Brain pericyte (primary cell): ENCODE data around the gene SHOX.

Source experiments
- DNase-seq: peaks from one replicate; pipeline ENCODE4 v3.0.0-alpha.2; 2012; ENCODE audit warnings: low read depth, low spot score

Gene SHOX

GRCh38 chrX:666762-667720, 36.5 kb downstream of the SHOX start:
- no peak for DNase-seq

- no peak for DNase-seq
These were observed 40.1 kb downstream of the SHOX start for GRCh38 chrX:670645-671044.

GRCh38 chrX:672931-673330, 42.3 kb downstream of the SHOX start:
- DNase-seq, result no peak

- DNase-seq, result no peak
These were observed 44.8 kb downstream of the SHOX start for GRCh38 chrX:675279-675954.

- DNase-seq, result no peak
These were observed 45.3 kb downstream of the SHOX start for GRCh38 chrX:675955-676295.

- no peak for DNase-seq
These were observed 46.8 kb downstream of the SHOX start for GRCh38 chrX:677376-677775.

DNA sequence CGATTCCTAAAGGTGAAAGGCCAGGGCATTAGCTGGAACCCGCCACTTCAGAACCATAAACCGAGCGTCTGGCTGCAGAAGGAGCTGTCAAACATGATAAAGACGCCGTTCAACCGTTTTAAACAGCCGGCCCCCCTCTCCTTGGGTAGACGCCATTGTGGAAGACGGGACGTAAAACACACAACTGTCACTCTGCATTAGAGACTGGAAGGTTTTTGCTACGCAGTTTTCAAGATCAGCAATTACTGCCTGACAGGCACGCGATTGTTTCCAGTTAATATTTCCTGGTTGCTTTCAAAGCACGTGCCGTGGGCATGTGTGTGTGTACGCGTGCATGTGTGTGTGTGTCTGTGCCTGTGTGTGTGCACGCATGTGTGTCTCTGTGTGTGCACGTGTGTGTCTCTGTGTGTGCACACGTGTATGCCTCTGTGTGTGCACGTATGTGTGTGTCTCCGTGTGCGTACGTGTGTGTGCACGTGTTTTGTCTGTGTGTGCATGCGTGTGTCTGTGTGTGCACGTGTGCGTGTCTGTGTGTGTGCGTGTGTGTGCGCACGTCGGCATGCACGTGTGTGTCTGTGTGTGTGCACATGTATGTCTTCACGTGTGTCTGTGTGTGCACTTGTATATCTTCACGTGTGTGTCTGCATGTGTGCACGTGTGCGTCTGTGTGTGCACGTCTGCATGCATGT, 48.8 kb downstream of the SHOX start:
- no peak for DNase-seq

DNA sequence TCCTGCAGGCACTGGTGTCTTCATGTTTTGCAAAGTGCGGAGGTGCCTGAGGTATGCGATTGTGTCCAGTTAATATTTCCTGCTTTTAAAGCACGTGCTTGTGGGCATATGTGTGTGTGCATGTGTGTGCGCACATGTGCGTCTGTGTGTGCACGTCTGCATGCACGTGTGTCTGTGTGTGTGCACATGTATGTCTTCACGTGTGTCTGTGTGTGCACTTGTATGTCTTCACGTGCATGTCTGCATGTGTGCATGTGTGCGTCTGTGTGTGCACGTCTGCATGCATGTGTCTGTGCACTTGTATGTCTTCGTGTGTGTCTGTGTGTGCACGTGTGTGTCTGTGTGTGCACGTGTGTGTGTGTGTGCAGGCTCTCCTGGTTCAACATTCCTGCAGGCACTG, 49.5 kb downstream of the SHOX start:
- DNase-seq, result no peak

DNA sequence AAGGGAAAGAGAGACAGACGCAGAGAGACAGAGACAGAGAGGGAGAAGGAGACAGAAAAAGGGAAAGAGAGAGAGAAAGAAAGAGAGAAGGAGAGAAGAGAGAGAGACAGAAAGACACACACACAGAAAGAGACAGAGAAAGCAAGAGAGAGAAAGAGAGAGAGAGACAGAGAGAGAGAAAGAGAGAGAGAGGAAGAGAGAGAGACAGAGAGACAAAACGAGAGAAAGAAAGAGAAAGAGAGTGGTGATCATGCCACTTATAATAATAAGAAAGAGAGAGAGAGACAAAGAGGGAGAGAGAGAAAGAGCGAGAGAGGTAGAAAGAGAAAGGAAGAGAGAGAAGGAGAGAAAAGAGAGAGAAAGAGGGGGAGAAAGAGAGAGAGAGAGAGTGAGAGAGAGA, 51.4 kb downstream of the SHOX start:
- DNase-seq, result no peak

DNA sequence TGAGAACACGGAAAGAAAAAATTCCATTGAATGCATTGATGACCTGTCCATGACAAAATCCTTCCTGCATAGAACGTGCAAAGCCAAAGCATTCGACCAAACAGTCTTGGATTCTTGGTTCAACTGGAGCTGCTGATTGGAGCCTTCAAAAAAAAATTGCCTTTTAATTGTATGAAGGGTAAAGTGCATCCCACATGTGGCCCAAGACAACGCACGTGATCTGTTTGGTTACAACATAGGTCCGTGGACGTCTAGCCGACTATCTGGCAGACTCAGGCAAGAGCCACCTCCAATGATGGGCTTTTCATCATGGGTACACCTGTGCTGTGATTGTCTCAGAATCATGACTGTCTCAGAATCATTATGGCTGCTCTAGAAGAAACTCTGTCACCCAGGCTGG, 52.3 kb downstream of the SHOX start:
- no peak for DNase-seq

DNA sequence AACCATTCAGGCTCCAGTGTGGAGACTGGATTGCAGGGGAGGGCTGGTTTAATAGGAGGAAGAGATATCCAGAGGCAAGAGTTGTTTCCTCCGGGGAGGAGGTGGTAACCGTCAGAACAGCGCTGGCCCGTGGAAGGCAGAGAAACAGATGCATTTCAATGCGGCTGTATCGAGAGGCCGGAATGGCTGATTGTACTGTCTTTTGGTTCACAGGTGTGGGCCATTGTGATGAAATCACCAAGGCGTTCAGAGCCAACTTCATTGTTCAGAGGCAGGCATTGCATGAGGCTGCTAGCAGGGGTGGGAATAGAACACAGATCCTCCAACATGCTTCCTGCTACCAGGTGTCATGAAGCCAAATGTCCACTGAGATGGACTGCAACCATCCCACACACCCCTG, 53.0 kb downstream of the SHOX start:
- DNase-seq, result no peak

GRCh38 chrX:685120-686032, 54.8 kb downstream of the SHOX start:
- no peak for DNase-seq

DNA sequence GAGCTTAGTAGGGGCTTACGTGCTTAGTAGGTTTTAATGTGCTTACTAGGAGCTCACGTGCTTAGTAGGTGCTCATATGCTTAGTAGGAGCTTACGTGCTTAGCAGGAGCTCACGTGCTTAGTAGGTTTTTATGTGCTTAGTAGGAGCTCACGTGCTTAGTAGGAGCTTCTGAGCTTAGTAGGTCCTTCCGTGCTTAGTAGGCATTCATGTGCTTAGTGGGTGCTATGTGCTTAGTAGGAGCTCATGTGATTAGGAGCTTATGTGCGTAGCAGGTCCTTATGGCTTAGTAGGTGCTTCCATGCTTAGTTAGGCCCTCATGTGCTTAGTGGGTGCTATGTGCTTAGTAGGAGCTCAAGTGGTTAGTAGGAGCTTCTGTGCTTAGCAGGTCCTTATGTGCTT, 59.4 kb downstream of the SHOX start:
- DNase-seq, result no peak

DNA sequence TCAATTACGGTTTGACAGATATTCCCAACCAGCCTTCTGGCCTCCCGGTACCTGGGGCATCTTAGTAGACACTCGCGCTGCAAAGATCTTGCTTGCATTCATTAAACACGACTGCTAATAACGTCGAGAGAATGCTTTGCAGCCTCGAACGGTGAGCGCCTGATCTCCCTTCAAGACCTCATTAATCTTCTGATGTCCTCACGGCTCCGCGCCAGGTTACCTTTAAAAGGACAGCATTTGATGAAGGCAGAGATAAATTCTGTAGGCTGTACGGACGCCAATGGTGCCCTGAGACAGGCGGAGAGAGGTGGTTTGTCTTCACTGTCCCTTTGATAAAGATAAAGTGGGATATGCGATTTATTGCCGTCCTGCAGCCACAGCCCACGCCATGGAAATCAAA, 64.2 kb downstream of the SHOX start:
- no peak for DNase-seq

- no peak for DNase-seq
These were observed 67.6 kb downstream of the SHOX start for GRCh38 chrX:698206-698605.

GRCh38 chrX:700936-701335, 70.3 kb downstream of the SHOX start:
- no peak for DNase-seq

- no peak for DNase-seq
These were observed 71.1 kb downstream of the SHOX start for GRCh38 chrX:701673-702072.

GRCh38 chrX:703466-703865, 72.9 kb downstream of the SHOX start:
- no peak for DNase-seq

- no peak for DNase-seq
These were observed 73.3 kb downstream of the SHOX start for GRCh38 chrX:703866-704265.
